Activated T-helper 9 cell treated with anti-CD3 and anti-CD28 coated beads, Interleukin-2, amount 50 U/mL, for 16 hours (primary cell): ENCODE measurements around the gene NEURL1.

ENCODE experiments used
- DNase-seq: peaks from one replicate; pipeline ENCODE4 v3.0.0-alpha.2; 2020; ENCODE audit warnings: low read depth

NEURL1 gene

GRCh38 chr10:103546401-103546800 lies 52.9 kb downstream of the NEURL1 start:
- DNase-seq: no peak

GRCh38 chr10:103547391-103547946 lies 54.0 kb downstream of the NEURL1 start:
- no peak for DNase-seq

GRCh38 chr10:103548006-103548405 lies 54.5 kb downstream of the NEURL1 start:
- no peak for DNase-seq

- DNase-seq: no peak
Observed at GRCh38 chr10:103548581-103549348, 55.3 kb downstream of the NEURL1 start.

- DNase-seq: no peak
Observed at GRCh38 chr10:103549349-103549685, 55.8 kb downstream of the NEURL1 start.

GRCh38 chr10:103550229-103550628 lies 56.7 kb downstream of the NEURL1 start:
- DNase-seq: no peak

GRCh38 chr10:103551619-103552602 lies 58.4 kb downstream of the NEURL1 start:
- DNase-seq: no peak

GRCh38 chr10:103552856-103553742 lies 59.6 kb downstream of the NEURL1 start:
- no peak for DNase-seq

- DNase-seq: no peak
Observed at GRCh38 chr10:103553743-103554487, 60.4 kb downstream of the NEURL1 start.

- DNase-seq: no peak
Observed at GRCh38 chr10:103554488-103555324, 61.2 kb downstream of the NEURL1 start.

GRCh38 chr10:103555325-103555649 lies 61.8 kb downstream of the NEURL1 start:
- no peak for DNase-seq

- no peak for DNase-seq
Observed at GRCh38 chr10:103555712-103556111, 62.2 kb downstream of the NEURL1 start.

- DNase-seq: no peak
Observed at GRCh38 chr10:103556383-103557007, 63.0 kb downstream of the NEURL1 start.

GRCh38 chr10:103557455-103557854 lies 64.0 kb downstream of the NEURL1 start:
- DNase-seq: no peak

- DNase-seq: no peak
Observed at GRCh38 chr10:103558911-103559310, 65.4 kb downstream of the NEURL1 start.

- DNase-seq: no peak
Observed at GRCh38 chr10:103559776-103560175, 66.3 kb downstream of the NEURL1 start.

- no peak for DNase-seq
Observed at GRCh38 chr10:103560886-103561285, 67.4 kb downstream of the NEURL1 start.

GRCh38 chr10:103562383-103562782 lies 68.9 kb downstream of the NEURL1 start:
- DNase-seq: no peak

GRCh38 chr10:103563231-103564115 lies 70.0 kb downstream of the NEURL1 start:
- DNase-seq: no peak
